ENCODE measurements around the gene MYT1. TPM values are rescaled to one million over a fixed set of nuclear protein-coding genes. Genes with fewer than 3 reads are reported as not detected.

MYT1 gene
- total and polyA plus RNA-seq, 9 of the 15 experiments (the other 6 are each of a cell fraction or from before 2014, with no cell fraction given): 0.02 to 0.12 (median 0.06) TPM; not detected in 4

GRCh38 chr20:64245746-64246595 lies 81.7 kb downstream of the MYT1 start:
- no TSS peak for BruUV-seq (replicated peaks)
- DNase-seq (ENCODE audit: extremely low read depth in 1 of 4, low spot score in 3 of 4): no peak
- POLR2A ChIA-PET: interaction anchor here (2.0 to 3.8 kb wide), 2 partner anchors 10 kb away, joined by 5 to 20 read pairs; partner anchors contain the start of gene PCMTD2
- 2% methylated on average over 9 of the region's 9 CpGs for WGBS (ENCODE audit: insufficient coverage, low coverage, missing lambda C conversion rate)
- H3K9me3 ChIP-seq (replicated peaks; ENCODE audit: control insufficient read depth, insufficient read depth, low read depth, low read length): no peaks in the 10 kb centered on the region
- H2AFZ ChIP-seq (ENCODE audit: low read depth, low read length): no peak overlapping the region
- no peaks in the 10 kb centered on the region; the same call in 1 of the 2 replicates for H4K20me1 ChIP-seq (replicated peaks; ENCODE audit: control insufficient read depth, insufficient read depth, low read length)
- H3K9ac ChIP-seq (ENCODE audit: insufficient read depth in 1 of 2, low read depth in 2 of 2, low read length in 2 of 2): no peak overlapping the region
- H3K4me1 ChIP-seq (replicated peaks in 1 of 2; ENCODE audit: control insufficient read depth in 2 of 2, insufficient read depth in 2 of 2, low read length in 2 of 2): peaks cover 0 to 3% of the 10 kb centered on the region in 2 experiments; a peak in 2 of 5 replicates
- no peaks in the 10 kb centered on the region for H3K36me3 ChIP-seq (ENCODE audit: control insufficient read depth, insufficient read depth, low read length)
- H3K79me2 ChIP-seq (ENCODE audit: control insufficient read depth, insufficient read depth, low read length): no peaks in the 10 kb centered on the region
- no peak overlapping the region for H3K4me2 ChIP-seq (ENCODE audit: insufficient read depth, low read length)
- no peak overlapping the region for H3K27ac ChIP-seq (ENCODE audit: extremely low read depth, low read depth, low read length)
- TF ChIP-seq ELF2 (CRISPR knock-in tag; IDR thresholded peaks at IDR 0.05) (no peak), RHOXF2B (CRISPR knock-in tag; conservative IDR thresholded peaks at IDR 0.05) (no peak), GTF2F1 (IDR thresholded peaks at IDR 0.05; ENCODE audit: low read depth, low read length) (no peak), RAD21 (CRISPR knock-in tag; conservative IDR thresholded peaks at IDR 0.05 in 1 of 2, IDR thresholded peaks at IDR 0.05 in 1 of 2) (no peak), YY1 (IDR thresholded peaks at IDR 0.05; ENCODE audit: borderline replicate concordance in 1 of 3, control insufficient read depth in 1 of 3, extremely low read depth in 1 of 3, insufficient read depth in 3 of 3, insufficient read length in 1 of 3, insufficient replicate concordance in 2 of 3, low read depth in 1 of 3, low read length in 2 of 3) (no peak), IFI16 (CRISPR knock-in tag; IDR thresholded peaks at IDR 0.05) (no peak), POLR3A (IDR thresholded peaks at IDR 0.05; ENCODE audit: borderline replicate concordance, extremely low read depth, insufficient read depth, insufficient read length) (no peak), ETV1 (tag; conservative IDR thresholded peaks at IDR 0.05; ENCODE audit: low read depth) (no peak), PHF20 (IDR thresholded peaks at IDR 0.05; ENCODE audit: partially characterized antibody) (no peak), HDAC1 (IDR thresholded peaks at IDR 0.05) (no peak), STAG1 (CRISPR knock-in tag; IDR thresholded peaks at IDR 0.05; ENCODE audit: borderline replicate concordance) (no peak), CREB1 (IDR thresholded peaks at IDR 0.05) (no peak), CREB1 (CRISPR knock-in tag; IDR thresholded peaks at IDR 0.05) (no peak), ZNF655 (CRISPR knock-in tag; IDR thresholded peaks at IDR 0.05) (no peak), RBBP5 (IDR thresholded peaks at IDR 0.05; ENCODE audit: borderline replicate concordance, insufficient read depth, low read length, poor library complexity, severe bottlenecking) (no peak), HNRNPLL (IDR thresholded peaks at IDR 0.05; ENCODE audit: low read depth, low read length, poor library complexity, severe bottlenecking) (no peak), CREBBP (IDR thresholded peaks at IDR 0.05; ENCODE audit: low read depth, low read length) (no peak), CSDE1 (IDR thresholded peaks at IDR 0.05) (no peak)
- TF ChIP-seq, protein P1, sequence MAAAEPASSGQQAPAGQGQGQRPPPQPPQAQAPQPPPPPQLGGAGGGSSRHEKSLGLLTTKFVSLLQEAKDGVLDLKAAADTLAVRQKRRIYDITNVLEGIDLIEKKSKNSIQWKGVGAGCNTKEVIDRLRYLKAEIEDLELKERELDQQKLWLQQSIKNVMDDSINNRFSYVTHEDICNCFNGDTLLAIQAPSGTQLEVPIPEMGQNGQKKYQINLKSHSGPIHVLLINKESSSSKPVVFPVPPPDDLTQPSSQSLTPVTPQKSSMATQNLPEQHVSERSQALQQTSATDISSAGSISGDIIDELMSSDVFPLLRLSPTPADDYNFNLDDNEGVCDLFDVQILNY (CRISPR knock-in tag; IDR thresholded peaks at IDR 0.05): no peak
- in situ Hi-C loops (cut with MboI) (no loop called here), intact Hi-C loops (cut with micrococcal nuclease) (no loop called here)
- CTCF ChIA-PET (ENCODE audit: low intra/inter-chr PET ratio): no interaction called here
- no peak for FAIRE-seq
- no peak for ATAC-seq
- H3K27me3 ChIP-seq (ENCODE audit: control insufficient read depth in 2 of 2, insufficient read depth in 2 of 2, low read length in 2 of 2): peaks cover 33 to 63% of the 10 kb centered on the region in 2 experiments; a peak in 4 of 5 replicates
- H3K4me3 ChIP-seq: no peak overlapping the region
- no peaks in the 10 kb centered on the region for H3K9me1 ChIP-seq (ENCODE audit: control insufficient read depth, insufficient read depth, low read length)
